GM23338 (cell line): ENCODE data around the gene APOBEC3B. TPM values are rescaled to one million over a fixed set of nuclear protein-coding genes. Genes with fewer than 3 reads are reported as not detected.

Experiments used
- ATAC-seq: fragments of 200-7000 bp; cut with Tn5 transposase; 3 replicates; pipeline ENCODE4 v1.9.1; 2020
- DNase-seq: peaks from one replicate; pipeline ENCODE4 v3.0.0-alpha.2; 2015; ENCODE audit warnings: low spot score
- H2AFZ ChIP-seq: fragments of 200-600 bp; sonication (generic); 2 replicates; pipeline ENCODE4 v1.8.0; 2016; ENCODE audit warnings: antibody characterized with exemption, mild to moderate bottlenecking, moderate library complexity
- H3F3A ChIP-seq: fragments of 200-600 bp; sonication (generic); replicated peaks from 2 replicates; pipeline ENCODE4 v1.8.0; 2017; ENCODE audit warnings: antibody characterized with exemption, mixed run types, low read depth
- H3K27ac ChIP-seq: fragments of 200-600 bp; sonication (generic); 2 replicates; pipeline ENCODE4 v1.6.1; 2016; ENCODE audit warnings: low read depth
- H3K27me3 ChIP-seq: fragments of 200-600 bp; sonication (generic); 2 replicates; pipeline ENCODE4 v1.8.0; 2016; ENCODE audit warnings: mild to moderate bottlenecking, mixed run types, moderate library complexity; ENCODE audit not compliant: insufficient read depth
- H3K36me3 ChIP-seq: fragments of 200-600 bp; sonication (generic); 2 replicates; pipeline ENCODE4 v1.8.0; 2016; ENCODE audit warnings: mild to moderate bottlenecking; ENCODE audit not compliant: insufficient read depth
- H3K4me1 ChIP-seq: fragments of 200-600 bp; sonication (generic); 2 replicates; pipeline ENCODE4 v1.8.0; 2016; ENCODE audit warnings: mild to moderate bottlenecking, moderate library complexity; ENCODE audit not compliant: insufficient read depth
- H3K4me2 ChIP-seq: fragments of 200-600 bp; sonication (generic); 2 replicates; pipeline ENCODE4 v1.7.1; 2017; ENCODE audit warnings: mixed run types
- H3K4me3 ChIP-seq: fragments of 200-600 bp; sonication (generic); 2 replicates; pipeline ENCODE4 v1.6.1; 2016; ENCODE audit warnings: mixed run types
- H3K79me2 ChIP-seq: fragments of 200-600 bp; sonication (generic); replicated peaks from 2 replicates; pipeline ENCODE4 v1.8.0; 2017; ENCODE audit warnings: mild to moderate bottlenecking; ENCODE audit not compliant: insufficient read depth
- H3K9me2 ChIP-seq: fragments of 200-600 bp; sonication (generic); 2 replicates; pipeline ENCODE4 v1.8.0; 2017; ENCODE audit not compliant: insufficient read depth
- H4K20me1 ChIP-seq: fragments of 200-600 bp; sonication (generic); replicated peaks from 2 replicates; pipeline ENCODE4 v1.8.0; 2017; ENCODE audit warnings: mild to moderate bottlenecking; ENCODE audit not compliant: insufficient read depth
- H3K27ac Mint-ChIP-seq: 2 replicates; pipeline ENCODE4 v1.8.0; 2020; ENCODE audit warnings: inconsistent platforms, mild to moderate bottlenecking, moderate library complexity, mixed read lengths
- H3K27me3 Mint-ChIP-seq: 3 replicates; pipeline ENCODE4 v1.8.0; 2022; ENCODE audit warnings: low read depth, mild to moderate bottlenecking, moderate library complexity, mixed read lengths, inconsistent platforms; ENCODE audit not compliant: insufficient read depth, poor library complexity
- H3K36me3 Mint-ChIP-seq: 3 replicates; pipeline ENCODE4 v1.8.0; 2021; ENCODE audit warnings: low read depth, mild to moderate bottlenecking, inconsistent platforms, moderate library complexity, mixed read lengths
- H3K4me1 Mint-ChIP-seq: 3 replicates; pipeline ENCODE4 v1.8.0; 2020; ENCODE audit warnings: mild to moderate bottlenecking, inconsistent platforms, mixed read lengths
- H3K4me3 Mint-ChIP-seq: 3 replicates; pipeline ENCODE4 v1.8.0; 2021; ENCODE audit warnings: moderate library complexity, mild to moderate bottlenecking, inconsistent platforms, mixed read lengths
- H3K9me3 Mint-ChIP-seq: 3 replicates; pipeline ENCODE4 v1.8.0; 2020; ENCODE audit warnings: moderate library complexity, mild to moderate bottlenecking, inconsistent platforms, mixed read lengths
- CREB1 ChIP-seq: fragments of 250-450 bp; sonication (Bioruptor Pico); IDR thresholded peaks from 2 replicates; pipeline ENCODE4 v1.5.0; 2020; ENCODE audit warnings: low read depth, mild to moderate bottlenecking, moderate library complexity
- EZH2 ChIP-seq: fragments of 200-600 bp; sonication (generic); IDR thresholded peaks from one replicate; pipeline ENCODE4 v1.8.0; 2017; ENCODE audit warnings: antibody characterized with exemption, mild to moderate bottlenecking, low read depth; ENCODE audit not compliant: unreplicated experiment
- POLR2AphosphoS5 ChIP-seq: IDR thresholded peaks from 2 replicates; pipeline ENCODE4 v1.6.1; 2016; ENCODE audit warnings: antibody characterized with exemption, low read depth
- ZNF331 ChIP-seq: fragments of 250-450 bp; sonication (Bioruptor Pico); IDR thresholded peaks from 2 replicates; pipeline ENCODE4 v1.5.0; 2020; ENCODE audit warnings: low read depth, mild to moderate bottlenecking, moderate library complexity
- ZNF462 ChIP-seq: fragments of 250-450 bp; sonication (Bioruptor Pico); IDR thresholded peaks from 2 replicates; pipeline ENCODE4 v1.5.0; 2020; ENCODE audit warnings: mild to moderate bottlenecking, moderate library complexity
- polyA plus RNA-seq: library from polyadenylated mRNA; unstranded; fragments of >200 nt; fragmentation: Nextera tagmentation; extraction: Ambion mirVana; gene quantifications from 2 replicates; pipeline ENCODE4 v1.2.1, GENCODE V29; 2016
- total RNA-seq: library from RNA; depleted of rRNA; stranded (reverse); fragments of >200 nt; shearing (Covaris generic); gene quantifications from 2 replicates; pipeline ENCODE4 v1.2.3, GENCODE V29; 2014
- TF ChIP-seq, protein P1 (sequence below): IDR thresholded peaks from 2 replicates; pipeline ENCODE4 v1.6.1; 2016; ENCODE audit warnings: antibody characterized with exemption
- TF ChIP-seq, protein P2 (sequence below): IDR thresholded peaks from one replicate; pipeline ENCODE4 v1.6.1; 2018; ENCODE audit warnings: antibody characterized with exemption; ENCODE audit not compliant: unreplicated experiment

APOBEC3B gene
- total and polyA plus RNA-seq, 2 experiments from 2014 or later, result 7.0 to 9.2 TPM

DNA sequence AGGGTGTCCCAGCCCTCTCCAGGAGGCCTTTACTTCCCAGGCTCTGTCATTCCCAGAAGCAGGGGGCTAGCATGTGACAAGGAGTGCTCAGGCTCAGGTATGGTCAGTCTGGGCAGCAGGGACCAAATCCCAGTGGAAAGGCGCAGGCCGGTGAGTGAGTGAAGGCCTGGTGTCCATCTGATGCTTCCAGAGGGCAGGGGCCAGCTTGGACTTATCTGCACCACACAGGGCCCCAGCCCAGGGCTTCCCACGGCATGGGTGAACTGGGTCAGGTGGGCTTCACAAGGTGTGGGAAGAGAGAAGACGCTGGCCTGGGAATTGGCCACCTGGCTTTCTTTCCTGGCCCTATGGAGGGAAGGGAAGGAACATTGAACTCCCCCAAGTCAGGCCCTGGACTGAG lies 45.1 kb upstream of the APOBEC3B start:
- Histone ChIP-seq H3K27ac (no peak overlapping the region), H4K20me1 (no peaks in the 10 kb centered on the region), H3K4me1 (no peaks in the 10 kb centered on the region), H3K36me3 (no peaks in the 10 kb centered on the region), H3K4me3 (no peak overlapping the region), H3K79me2 (no peaks in the 10 kb centered on the region), H3K4me2 (no peak overlapping the region), H3K27me3 (no peaks in the 10 kb centered on the region), H3K9me2 (no peaks in the 10 kb centered on the region), H2AFZ (no peak overlapping the region), H3F3A (no peaks in the 10 kb centered on the region)
- H3K9me3 Mint-ChIP-seq, result no peaks in the 10 kb centered on the region; the same call in 2 of the 3 replicates
- DNase-seq (no peak), ATAC-seq (no peak)
- no peaks in the 10 kb centered on the region for H3K36me3 Mint-ChIP-seq
- no peak for TF ChIP-seq CREB1 (CRISPR knock-in tag)
- no peak for TF ChIP-seq ZNF331 (CRISPR knock-in tag)
- TF ChIP-seq, protein P1, sequence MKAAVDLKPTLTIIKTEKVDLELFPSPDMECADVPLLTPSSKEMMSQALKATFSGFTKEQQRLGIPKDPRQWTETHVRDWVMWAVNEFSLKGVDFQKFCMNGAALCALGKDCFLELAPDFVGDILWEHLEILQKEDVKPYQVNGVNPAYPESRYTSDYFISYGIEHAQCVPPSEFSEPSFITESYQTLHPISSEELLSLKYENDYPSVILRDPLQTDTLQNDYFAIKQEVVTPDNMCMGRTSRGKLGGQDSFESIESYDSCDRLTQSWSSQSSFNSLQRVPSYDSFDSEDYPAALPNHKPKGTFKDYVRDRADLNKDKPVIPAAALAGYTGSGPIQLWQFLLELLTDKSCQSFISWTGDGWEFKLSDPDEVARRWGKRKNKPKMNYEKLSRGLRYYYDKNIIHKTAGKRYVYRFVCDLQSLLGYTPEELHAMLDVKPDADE, result no peak
- TF ChIP-seq, protein P2, sequence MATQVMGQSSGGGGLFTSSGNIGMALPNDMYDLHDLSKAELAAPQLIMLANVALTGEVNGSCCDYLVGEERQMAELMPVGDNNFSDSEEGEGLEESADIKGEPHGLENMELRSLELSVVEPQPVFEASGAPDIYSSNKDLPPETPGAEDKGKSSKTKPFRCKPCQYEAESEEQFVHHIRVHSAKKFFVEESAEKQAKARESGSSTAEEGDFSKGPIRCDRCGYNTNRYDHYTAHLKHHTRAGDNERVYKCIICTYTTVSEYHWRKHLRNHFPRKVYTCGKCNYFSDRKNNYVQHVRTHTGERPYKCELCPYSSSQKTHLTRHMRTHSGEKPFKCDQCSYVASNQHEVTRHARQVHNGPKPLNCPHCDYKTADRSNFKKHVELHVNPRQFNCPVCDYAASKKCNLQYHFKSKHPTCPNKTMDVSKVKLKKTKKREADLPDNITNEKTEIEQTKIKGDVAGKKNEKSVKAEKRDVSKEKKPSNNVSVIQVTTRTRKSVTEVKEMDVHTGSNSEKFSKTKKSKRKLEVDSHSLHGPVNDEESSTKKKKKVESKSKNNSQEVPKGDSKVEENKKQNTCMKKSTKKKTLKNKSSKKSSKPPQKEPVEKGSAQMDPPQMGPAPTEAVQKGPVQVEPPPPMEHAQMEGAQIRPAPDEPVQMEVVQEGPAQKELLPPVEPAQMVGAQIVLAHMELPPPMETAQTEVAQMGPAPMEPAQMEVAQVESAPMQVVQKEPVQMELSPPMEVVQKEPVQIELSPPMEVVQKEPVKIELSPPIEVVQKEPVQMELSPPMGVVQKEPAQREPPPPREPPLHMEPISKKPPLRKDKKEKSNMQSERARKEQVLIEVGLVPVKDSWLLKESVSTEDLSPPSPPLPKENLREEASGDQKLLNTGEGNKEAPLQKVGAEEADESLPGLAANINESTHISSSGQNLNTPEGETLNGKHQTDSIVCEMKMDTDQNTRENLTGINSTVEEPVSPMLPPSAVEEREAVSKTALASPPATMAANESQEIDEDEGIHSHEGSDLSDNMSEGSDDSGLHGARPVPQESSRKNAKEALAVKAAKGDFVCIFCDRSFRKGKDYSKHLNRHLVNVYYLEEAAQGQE, result no peak
- TF ChIP-seq ZNF462, result no peak
- no peak for TF ChIP-seq EZH2
- no peak for TF ChIP-seq POLR2AphosphoS5
- no peak overlapping the region for H3K27ac Mint-ChIP-seq
- no peak overlapping the region for H3K4me3 Mint-ChIP-seq
- peaks cover 8% of the 10 kb centered on the region for H3K27me3 Mint-ChIP-seq
- 0 out of 3 replicates have a peak, but pooled peaks cover 5% of the 10 kb centered on the region for H3K4me1 Mint-ChIP-seq
